HEK293T (cell line): ENCODE data around the gene LNX1.
"Not testable (repeated sequence)": the region's sequence is repeated elsewhere in the genome, so short reads cannot be mapped to it uniquely, and the experiment has no call there.

Experiments used
- CTCF ChIA-PET: fragments of 350-600 bp; formaldehyde crosslinking; extraction: SDS; loops from one replicate; lab custom pipeline; 2021; ENCODE audit warnings: antibody characterized with exemption, inconsistent platforms; lab: Yijun Ruan, JAX
- POLR2A ChIA-PET: fragments of 350-600 bp; formaldehyde crosslinking; extraction: SDS; loops from one replicate; lab custom pipeline; 2020; ENCODE audit warnings: antibody characterized with exemption, inconsistent platforms; lab: Yijun Ruan, JAX
- DNase-seq: peaks from one replicate; pipeline ENCODE4 v3.0.0; 2012; ENCODE audit warnings: mixed read lengths; ENCODE audit errors: extremely low spot score
- ARNT ChIP-seq: fragments of 450-650 bp; IDR thresholded peaks from 2 replicates; pipeline ENCODE4 v1.6.1; 2017; ENCODE audit warnings: mild to moderate bottlenecking
- BHLHE40 ChIP-seq: fragments of 450-650 bp; IDR thresholded peaks from 2 replicates; pipeline ENCODE4 v1.6.1; 2016; ENCODE audit warnings: mild to moderate bottlenecking, moderate library complexity, borderline replicate concordance
- CTBP1 ChIP-seq: fragments of 450-650 bp; IDR thresholded peaks from 2 replicates; pipeline ENCODE4 v1.6.1; 2016; ENCODE audit warnings: borderline replicate concordance
- ELF4 ChIP-seq: fragments of 450-650 bp; IDR thresholded peaks from 2 replicates; pipeline ENCODE4 v1.6.1; 2017; ENCODE audit warnings: antibody characterized with exemption
- FOXA1 ChIP-seq: fragments of 450-650 bp; IDR thresholded peaks from 2 replicates; pipeline ENCODE4 v1.6.1; 2016; ENCODE audit warnings: mild to moderate bottlenecking
- FOXK2 ChIP-seq: fragments of 450-650 bp; IDR thresholded peaks from 2 replicates; pipeline ENCODE4 v1.6.1; 2016; ENCODE audit warnings: mild to moderate bottlenecking
- FOXM1 ChIP-seq: fragments of 450-650 bp; IDR thresholded peaks from 2 replicates; pipeline ENCODE4 v1.6.1; 2017; ENCODE audit warnings: mild to moderate bottlenecking, borderline replicate concordance
- HDGF ChIP-seq: fragments of 450-650 bp; IDR thresholded peaks from 2 replicates; pipeline ENCODE4 v1.6.1; 2017; ENCODE audit warnings: antibody characterized with exemption, borderline replicate concordance
- L3MBTL2 ChIP-seq: fragments of 450-650 bp; conservative IDR thresholded peaks from 2 replicates; pipeline ENCODE4 v1.6.1; 2016; ENCODE audit warnings: mild to moderate bottlenecking
- LEF1 ChIP-seq: fragments of 450-650 bp; IDR thresholded peaks from 2 replicates; pipeline ENCODE4 v1.6.1; 2017; ENCODE audit warnings: mild to moderate bottlenecking, borderline replicate concordance
- NFRKB ChIP-seq: fragments of 450-650 bp; IDR thresholded peaks from 2 replicates; pipeline ENCODE4 v1.6.1; 2016; ENCODE audit warnings: mild to moderate bottlenecking, moderate library complexity
- PKNOX1 ChIP-seq: fragments of 450-650 bp; IDR thresholded peaks from 2 replicates; pipeline ENCODE4 v1.6.1; 2016
- SP1 ChIP-seq: fragments of 450-650 bp; IDR thresholded peaks from 2 replicates; pipeline ENCODE4 v1.6.1; 2017
- SUZ12 ChIP-seq: fragments of 450-650 bp; IDR thresholded peaks from 2 replicates; pipeline ENCODE4 v1.6.1; 2016; ENCODE audit warnings: mild to moderate bottlenecking
- TARDBP ChIP-seq: fragments of 450-650 bp; IDR thresholded peaks from 2 replicates; pipeline ENCODE4 v1.6.1; 2016
- ZNF384 ChIP-seq: fragments of 450-650 bp; IDR thresholded peaks from 2 replicates; pipeline ENCODE4 v1.6.1; 2016

The LNX1 gene

GRCh38 chr4:53480909-53481308 is 110.4 kb downstream of the LNX1 start:
- ChIA-PET POLR2A (no interaction called here), CTCF (no interaction called here)
- no peak for DNase-seq
- no peak for TF ChIP-seq NFRKB
- no peak for TF ChIP-seq FOXM1

DNA sequence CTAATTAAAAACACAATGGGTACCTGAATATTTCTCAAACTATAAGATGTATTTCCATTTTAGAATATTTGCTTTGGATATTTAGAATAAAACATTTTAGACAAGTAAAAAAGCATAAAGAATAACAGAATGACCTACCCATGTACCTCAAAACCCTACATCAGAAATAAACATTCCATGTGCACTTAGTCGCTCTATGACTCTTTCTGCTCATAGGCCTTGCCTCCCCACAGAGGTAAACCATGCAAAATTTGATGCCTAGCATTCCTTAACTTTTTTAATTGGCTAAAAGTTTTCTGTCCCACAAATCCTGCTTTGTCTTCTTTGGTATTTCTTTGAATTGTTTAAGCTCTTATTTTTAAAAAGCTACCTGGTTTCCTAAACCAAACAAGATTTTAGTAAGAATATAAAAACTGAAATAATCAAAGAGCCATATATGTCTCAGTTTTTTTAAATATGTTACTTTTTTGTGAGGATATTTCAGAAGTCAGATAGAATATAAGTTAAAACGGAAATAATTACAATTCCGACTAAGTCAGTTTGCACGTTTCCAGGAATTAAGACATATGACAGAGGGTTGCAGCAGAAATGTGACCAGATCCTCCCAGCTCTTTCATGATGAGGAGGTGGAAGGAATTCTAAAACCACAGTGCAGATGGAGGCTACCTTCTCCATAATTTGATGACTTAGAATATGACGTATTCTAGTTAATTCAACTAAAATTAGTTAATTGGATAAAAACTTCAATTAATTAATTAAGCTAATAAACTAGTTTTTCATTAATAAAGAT is 111.4 kb downstream of the LNX1 start:
- ChIA-PET POLR2A (no interaction called here), CTCF (no interaction called here)
- TF ChIP-seq FOXK2, result no peak
- TF ChIP-seq NFRKB, result no peak
- TF ChIP-seq FOXA1, result no peak
- TF ChIP-seq ARNT, result no peak
- TF ChIP-seq ZNF384, result no peak
- no peak for TF ChIP-seq BHLHE40
- TF ChIP-seq ELF4, result no peak
- DNase-seq, result no peak

DNA sequence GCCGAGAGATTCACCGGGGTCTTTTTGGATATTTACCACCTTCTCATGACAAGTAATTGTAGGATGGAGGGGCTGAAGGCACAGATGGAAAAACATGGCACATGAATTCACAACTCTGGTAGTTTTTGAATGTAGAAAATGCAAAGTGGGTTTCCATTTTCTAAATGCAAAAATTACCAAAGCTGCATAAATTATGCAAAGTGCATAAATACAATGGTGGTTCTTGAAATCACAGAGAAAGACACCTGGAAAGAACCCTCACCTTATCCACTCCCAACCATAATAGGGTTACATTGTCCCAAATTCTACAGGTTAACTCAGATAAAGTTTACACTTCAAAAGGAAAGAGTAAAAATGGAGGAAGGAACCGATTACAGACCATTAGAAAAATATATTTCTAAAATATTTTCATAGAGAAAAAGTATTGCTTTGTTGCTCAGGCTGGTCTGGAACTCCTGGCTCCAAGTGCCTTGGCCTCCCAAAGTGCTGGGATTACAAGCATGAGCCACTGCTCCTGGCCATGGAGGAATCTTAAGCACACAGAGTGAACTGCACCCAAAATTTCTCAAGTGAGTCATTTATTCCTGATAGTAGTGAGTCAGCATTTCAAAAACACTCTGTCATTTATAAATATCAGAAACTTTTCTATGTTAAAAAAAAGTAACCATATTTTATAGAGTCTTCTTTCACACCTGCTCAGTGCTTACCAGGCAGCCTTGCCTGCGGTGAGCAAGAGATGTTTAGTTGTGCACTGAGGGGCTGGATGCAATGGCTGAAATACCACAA is 112.4 kb downstream of the LNX1 start:
- ChIA-PET CTCF (no interaction called here), POLR2A (no interaction called here)
- DNase-seq, result no peak
- TF ChIP-seq SUZ12 (no peak), FOXM1 (no peak), HDGF (no peak), ZNF384 (no peak), ELF4 (no peak), FOXA1 (no peak), FOXK2 (no peak), BHLHE40 (no peak), NFRKB (no peak)

DNA sequence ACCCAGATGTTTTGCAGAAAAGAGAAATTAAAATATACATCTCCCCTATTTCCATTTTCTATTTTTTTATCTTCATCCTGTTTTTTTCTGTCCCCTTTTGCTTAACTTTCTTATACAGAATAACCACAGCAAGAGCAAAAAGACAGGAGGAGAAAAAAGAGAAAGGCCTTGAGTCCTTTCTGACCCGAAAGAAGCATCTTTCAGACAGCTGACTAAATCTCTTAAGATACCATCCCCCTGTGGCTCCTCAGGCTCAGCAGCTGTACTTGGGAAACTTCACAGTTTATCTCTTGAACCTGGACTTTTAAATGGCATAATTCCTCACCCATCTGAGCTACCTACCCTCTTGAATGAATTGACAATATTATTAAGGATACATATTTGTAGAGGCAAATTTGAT is 113.7 kb downstream of the LNX1 start:
- no peak for DNase-seq
- ChIA-PET CTCF (no interaction called here), POLR2A (no interaction called here)
- TF ChIP-seq PKNOX1 (no peak), TARDBP (no peak), HDGF (no peak), SUZ12 (no peak), FOXK2 (no peak), ZNF384 (no peak), FOXM1 (no peak), CTBP1 (no peak), ARNT (no peak), BHLHE40 (no peak), NFRKB (no peak), ELF4 (no peak)

DNA sequence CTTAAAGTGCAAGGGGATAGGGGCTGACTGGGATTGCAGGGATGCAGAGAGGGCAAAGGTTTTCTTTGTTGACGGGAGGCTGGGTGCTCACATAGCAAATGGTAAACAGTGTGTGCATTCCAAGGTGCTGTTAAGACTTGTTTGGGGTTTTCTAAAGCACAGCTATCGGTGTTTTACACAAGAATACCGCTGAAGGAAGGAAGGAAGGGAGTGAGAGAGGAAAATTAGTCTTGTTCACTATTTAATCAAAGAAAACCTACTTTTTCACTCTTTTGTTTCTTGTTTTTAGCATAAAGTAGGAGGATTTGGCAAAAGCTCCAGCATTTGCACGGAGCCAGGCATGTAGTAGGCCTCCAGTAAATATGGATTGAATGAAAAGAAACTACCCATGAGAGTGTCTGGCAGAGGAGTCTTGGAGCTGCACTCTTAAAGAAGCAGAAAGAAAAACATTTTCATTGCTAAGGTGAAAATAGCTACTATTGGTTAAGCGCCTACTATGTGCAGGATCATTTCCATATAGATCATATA is 114.2 kb downstream of the LNX1 start:
- POLR2A ChIA-PET, result no interaction called here
- no peak for DNase-seq

DNA sequence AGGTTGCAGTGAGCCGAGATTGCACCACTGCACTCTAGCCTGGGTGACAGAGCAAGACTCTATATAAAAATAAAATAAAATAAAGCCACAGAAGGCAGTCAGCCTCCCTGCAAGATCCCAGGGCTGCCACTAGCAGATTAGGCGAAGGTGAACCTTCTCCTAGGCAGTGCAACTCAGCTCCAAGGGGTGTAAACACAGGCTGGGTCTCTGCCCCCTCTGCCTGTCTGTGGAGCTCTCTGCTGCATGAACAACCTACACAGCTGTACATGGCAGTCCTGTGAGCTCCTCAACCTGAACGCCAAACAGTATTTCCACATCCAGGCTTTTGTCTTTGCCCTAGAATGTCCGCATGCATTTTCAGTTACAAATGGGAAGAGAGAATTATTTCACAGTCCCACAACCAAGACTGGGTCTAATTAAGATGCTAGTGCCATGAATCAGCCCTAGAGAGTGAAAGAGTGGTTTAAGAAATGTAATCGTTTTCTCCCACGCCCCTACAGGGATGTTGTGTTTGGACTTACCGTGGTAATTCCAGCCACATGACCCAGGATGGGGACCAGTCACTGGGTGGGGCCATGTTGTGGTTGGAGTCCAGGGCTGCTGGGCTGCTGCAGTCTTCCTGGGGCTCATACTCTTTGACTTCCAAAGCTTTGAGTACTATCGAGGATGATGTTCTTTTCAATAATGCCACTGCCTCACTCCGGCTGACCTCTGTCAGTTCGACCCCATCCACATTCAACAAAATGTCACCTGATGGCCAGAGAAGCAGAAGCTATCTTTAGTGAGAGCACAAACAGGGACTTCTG is 114.9 kb downstream of the LNX1 start:
- TF ChIP-seq BHLHE40 (no peak), HDGF (no peak), L3MBTL2 (no peak), TARDBP (no peak), SUZ12 (no peak), ZNF384 (no peak), LEF1 (no peak), NFRKB (no peak), CTBP1 (no peak), FOXA1 (no peak), SP1 (no peak), PKNOX1 (no peak)
- ChIA-PET CTCF (no interaction called here), POLR2A (no interaction called here)
- no peak for DNase-seq

More for the DNA sequence above, 114.2 kb downstream of the LNX1 start:
- TF ChIP-seq ARNT, result no peak
- TF ChIP-seq FOXM1, result no peak
- TF ChIP-seq HDGF, result no peak
- TF ChIP-seq TARDBP, result no peak
- TF ChIP-seq SUZ12, result no peak
- no peak for TF ChIP-seq SP1
- no peak for TF ChIP-seq ELF4
- no peak for TF ChIP-seq NFRKB
- TF ChIP-seq L3MBTL2, result no peak
- TF ChIP-seq LEF1, result no peak
- no peak for TF ChIP-seq FOXA1
- CTCF ChIA-PET, result no interaction called here

DNA sequence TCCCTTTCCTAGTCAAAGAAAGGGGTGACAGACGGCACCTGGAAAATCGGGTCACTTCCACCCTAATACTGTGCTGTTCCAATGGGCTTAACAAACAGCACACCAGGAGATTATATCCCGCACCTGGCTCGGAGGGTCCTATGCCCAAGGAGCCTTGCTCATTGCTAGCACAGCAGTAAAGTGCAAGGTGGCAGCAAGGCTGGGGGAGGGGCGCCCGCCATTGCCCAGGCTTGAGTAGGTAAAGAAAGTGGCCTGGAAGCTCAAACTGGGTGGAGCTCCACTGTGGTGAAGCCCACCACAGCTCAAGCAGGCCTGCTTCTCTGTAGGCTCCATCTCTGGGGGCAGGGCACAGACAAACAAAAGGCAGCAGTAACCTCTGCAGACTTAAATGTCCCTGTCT is 124.7 kb downstream of the LNX1 start:
- POLR2A ChIA-PET, DNase-seq, CTCF ChIA-PET: not testable (repeated sequence)
